CD4-positive, alpha-beta T cell (primary cell): ENCODE results near the gene ANKH. TPM values are rescaled to one million over a fixed set of nuclear protein-coding genes. Genes with fewer than 3 reads are reported as not detected.
A peak's percentile ranks its signal among the peaks of the same experiment; 100 is the strongest.

Experiments used
- ATAC-seq: fragments of 200-7000 bp; cut with Tn5 transposase; one replicate; pipeline ENCODE4 v1.10.0; 2022; ENCODE audit warnings: mild to moderate bottlenecking; ENCODE audit not compliant: poor library complexity
- CTCF ChIA-PET: fragments of 350-600 bp; sonication (Branson Sonifier 250); formaldehyde crosslinking; loops from one replicate; lab custom pipeline; 2021; ENCODE audit warnings: antibody characterized with exemption, inconsistent platforms; lab: Charles Lee
- POLR2A ChIA-PET: fragments of 350-600 bp; sonication (Branson Sonifier 250); formaldehyde crosslinking; loops from one replicate; lab custom pipeline; 2021; ENCODE audit warnings: antibody characterized with exemption, inconsistent platforms; lab: Charles Lee
- DNase-seq, 14 experiments: peaks; one replicate each; pipeline ENCODE4 v3.0.0-alpha.2; 2013 to 2020; ENCODE audit warnings: mixed read lengths in 2 of 14
- H3K27ac ChIP-seq, 2 donors: one replicate each; pipeline versions ENCODE4 v1.5.1 to v1.7.0; 2013; ENCODE audit warnings: low read length in 2 of 2, low read depth in 1 of 2, mild to moderate bottlenecking in 1 of 2
- H3K27me3 ChIP-seq, 2 experiments: 1 replicate in 1 of 2; 2 replicates in 1 of 2; pipeline versions ENCODE4 v1.6.1 to v1.7.0; 2013; ENCODE audit warnings: low read length in 2 of 2, control low read depth in 1 of 2, mild to moderate bottlenecking in 1 of 2, moderate library complexity in 1 of 2; ENCODE audit not compliant: insufficient read depth in 2 of 2, control insufficient read depth in 1 of 2
- H3K36me3 ChIP-seq: one replicate; pipeline ENCODE4 v1.6.1; 2013; ENCODE audit warnings: low read length, control low read depth; ENCODE audit not compliant: insufficient read depth
- H3K4me1 ChIP-seq: one replicate; pipeline ENCODE4 v1.6.1; 2013; ENCODE audit warnings: low read length, control low read depth; ENCODE audit not compliant: insufficient read depth
- H3K4me3 ChIP-seq: one replicate; pipeline ENCODE4 v1.5.1; 2013; ENCODE audit warnings: mild to moderate bottlenecking, low read length, moderate library complexity
- H3K9me3 ChIP-seq, 2 experiments: 1 replicate in 1 of 2; 2 replicates in 1 of 2; pipeline versions ENCODE4 v1.6.1 to v1.7.0; 2013; ENCODE audit warnings: low read length in 2 of 2, mild to moderate bottlenecking in 2 of 2, control low read depth in 1 of 2, moderate library complexity in 1 of 2; ENCODE audit not compliant: control insufficient read depth in 1 of 2, insufficient read depth in 1 of 2
- H3K27ac Mint-ChIP-seq: one replicate; pipeline ENCODE4 v1.8.0; 2020; ENCODE audit warnings: mixed read lengths
- H3K27me3 Mint-ChIP-seq: one replicate; pipeline ENCODE4 v1.8.0; 2021; ENCODE audit warnings: mixed read lengths
- H3K36me3 Mint-ChIP-seq: one replicate; pipeline ENCODE4 v1.8.0; 2021; ENCODE audit warnings: low read depth, mixed read lengths
- H3K4me1 Mint-ChIP-seq: one replicate; pipeline ENCODE4 v1.8.0; 2021; ENCODE audit warnings: low read depth, mixed read lengths
- H3K4me3 Mint-ChIP-seq: one replicate; pipeline ENCODE4 v1.8.0; 2020; ENCODE audit warnings: mild to moderate bottlenecking, mixed read lengths
- H3K9me3 Mint-ChIP-seq: one replicate; pipeline ENCODE4 v1.8.0; 2020; ENCODE audit warnings: mixed read lengths
- intact Hi-C, 2 experiments: fragments of 100-400 bp; cut with DNase I in 1 of 2; cut with micrococcal nuclease in 1 of 2; formaldehyde crosslinking; loops; one replicate each; pipeline versions ENCODE4 v1.15.1 to v1.9.0; 2023 to 2025; cut with DNase I, micrococcal nuclease
- total RNA-seq, 174 experiments: library from RNA in 2 of 174; stranded (reverse) in 2 of 174; gene quantifications; one replicate each; pipeline ENCODE4 v1.2.3 and lab custom pipeline; 2021 to 2026
- TF ChIP-seq, protein P1 (sequence below): fragments of 200-600 bp; IDR thresholded peaks from one replicate; pipeline ENCODE4 v1.8.0; 2022; ENCODE audit warnings: antibody characterized with exemption, mild to moderate bottlenecking

Gene ANKH
- total RNA-seq, 2 experiments from 2014 or later, result 69.5 to 72.3 TPM

DNA sequence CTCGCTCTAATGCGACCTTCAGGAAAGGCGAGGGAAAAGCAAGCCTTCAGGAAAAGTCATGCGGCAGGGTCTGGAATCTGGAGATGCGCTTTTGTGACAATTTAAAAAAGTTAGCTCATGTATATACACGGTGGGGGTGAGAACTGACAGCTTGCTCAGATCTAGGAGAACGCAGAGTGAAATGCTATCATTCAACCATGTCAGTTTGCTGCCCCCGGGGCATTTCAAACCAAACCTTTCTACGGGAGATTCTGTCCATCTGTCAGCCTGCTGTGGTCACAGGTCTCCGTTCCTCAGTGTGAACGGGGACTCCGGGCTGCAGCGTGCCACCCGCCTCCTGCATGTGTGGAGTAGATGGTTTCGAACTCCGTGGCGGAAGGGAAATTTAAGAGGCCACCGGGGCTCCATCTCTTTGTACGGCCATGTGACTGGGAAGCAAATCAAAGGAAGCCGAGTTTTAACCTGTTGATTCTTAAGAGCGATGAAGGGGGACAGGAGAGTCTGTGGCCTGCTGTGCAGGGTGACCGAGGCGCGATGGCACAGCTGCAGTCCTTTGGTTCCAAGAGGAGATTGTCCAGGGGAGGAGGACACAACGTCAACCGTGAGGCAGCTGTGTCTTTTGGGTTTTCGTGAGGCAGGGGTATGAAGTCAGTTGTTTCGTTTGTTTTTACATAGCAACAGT is 161.1 kb downstream of the ANKH start:
- Histone ChIP-seq H3K27ac (peak overlapping the region in 1 of 2 donors; percentile 17), H3K4me1 (peaks cover 39% of the 10 kb centered on the region), H3K4me3 (no peak overlapping the region), H3K9me3 (no peaks in the 10 kb centered on the region), H3K36me3 (peaks cover 67% of the 10 kb centered on the region), H3K27me3 (no peaks in the 10 kb centered on the region)
- Mint-ChIP-seq H3K36me3 (peaks cover 85% of the 10 kb centered on the region), H3K4me1 (peaks cover 61% of the 10 kb centered on the region), H3K27me3 (no peaks in the 10 kb centered on the region), H3K4me3 (no peak overlapping the region), H3K27ac (peak overlapping the region; percentile 96), H3K9me3 (no peaks in the 10 kb centered on the region)
- POLR2A ChIA-PET, result interaction anchor here (0.6 kb wide), 1 partner anchor 12 kb away, joined by 3 read pairs; no protein-coding TSS in a partner anchor
- DNase-seq (no peak), ATAC-seq (no peak)
- TF ChIP-seq, protein P1, sequence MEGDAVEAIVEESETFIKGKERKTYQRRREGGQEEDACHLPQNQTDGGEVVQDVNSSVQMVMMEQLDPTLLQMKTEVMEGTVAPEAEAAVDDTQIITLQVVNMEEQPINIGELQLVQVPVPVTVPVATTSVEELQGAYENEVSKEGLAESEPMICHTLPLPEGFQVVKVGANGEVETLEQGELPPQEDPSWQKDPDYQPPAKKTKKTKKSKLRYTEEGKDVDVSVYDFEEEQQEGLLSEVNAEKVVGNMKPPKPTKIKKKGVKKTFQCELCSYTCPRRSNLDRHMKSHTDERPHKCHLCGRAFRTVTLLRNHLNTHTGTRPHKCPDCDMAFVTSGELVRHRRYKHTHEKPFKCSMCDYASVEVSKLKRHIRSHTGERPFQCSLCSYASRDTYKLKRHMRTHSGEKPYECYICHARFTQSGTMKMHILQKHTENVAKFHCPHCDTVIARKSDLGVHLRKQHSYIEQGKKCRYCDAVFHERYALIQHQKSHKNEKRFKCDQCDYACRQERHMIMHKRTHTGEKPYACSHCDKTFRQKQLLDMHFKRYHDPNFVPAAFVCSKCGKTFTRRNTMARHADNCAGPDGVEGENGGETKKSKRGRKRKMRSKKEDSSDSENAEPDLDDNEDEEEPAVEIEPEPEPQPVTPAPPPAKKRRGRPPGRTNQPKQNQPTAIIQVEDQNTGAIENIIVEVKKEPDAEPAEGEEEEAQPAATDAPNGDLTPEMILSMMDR, result no peak
- intact Hi-C loops, result no loop called here
- CTCF ChIA-PET, result no interaction called here

DNA sequence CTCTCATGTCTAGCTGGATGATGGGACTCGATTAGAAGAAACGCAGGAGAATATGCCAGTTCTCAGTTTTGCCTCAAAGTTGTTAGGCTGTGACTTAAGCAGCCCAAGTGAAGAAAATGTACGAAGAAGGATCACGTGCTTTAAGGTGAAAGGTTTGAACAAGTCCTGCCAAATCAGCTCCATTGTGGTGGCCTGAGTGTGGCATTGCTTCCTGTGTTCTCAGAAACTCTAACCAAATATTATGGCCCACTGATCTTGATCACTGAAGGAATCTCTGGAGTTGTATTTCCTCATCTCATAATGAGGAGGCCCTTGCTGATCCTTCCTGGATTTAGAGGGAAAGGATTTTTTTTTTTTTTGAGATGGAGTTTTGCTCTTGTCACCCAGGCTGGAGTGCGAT is 163.0 kb downstream of the ANKH start:
- Mint-ChIP-seq H3K36me3 (peaks cover 74% of the 10 kb centered on the region), H3K27ac (peak overlapping the region; percentile 96), H3K4me1 (peaks cover 80% of the 10 kb centered on the region), H3K27me3 (no peaks in the 10 kb centered on the region), H3K4me3 (peak overlapping the region; percentile 14), H3K9me3 (no peaks in the 10 kb centered on the region)
- ChIA-PET CTCF (interaction anchor here (1.0 to 4.8 kb wide), 4 partner anchors 14 to 238 kb away, joined by 3 to 28 read pairs (median 8); no protein-coding TSS in a partner anchor), POLR2A (interaction anchor here (1.2 to 4.9 kb wide), 7 partner anchors 13 to 163 kb away, joined by 3 to 35 read pairs (median 7); partner anchors contain the start of genes ANKH and OTULINL)
- ATAC-seq, result no peak
- intact Hi-C loops, result loop anchor here in 1 of 2 experiments (5.0 kb wide), 2 partner anchors 41 to 164 kb away; partner anchors contain the start of gene ANKH
- no peaks in the 10 kb centered on the region for H3K9me3 ChIP-seq
- peaks cover 52% of the 10 kb centered on the region for H3K36me3 ChIP-seq
- H3K4me3 ChIP-seq, result no peak overlapping the region
- no peak for DNase-seq
- TF ChIP-seq, protein P1, result no peak
- no peaks in the 10 kb centered on the region for H3K27me3 ChIP-seq
- H3K27ac ChIP-seq, result peak overlapping the region; percentile 85 to 87
- H3K4me1 ChIP-seq, result peaks cover 55% of the 10 kb centered on the region

DNA sequence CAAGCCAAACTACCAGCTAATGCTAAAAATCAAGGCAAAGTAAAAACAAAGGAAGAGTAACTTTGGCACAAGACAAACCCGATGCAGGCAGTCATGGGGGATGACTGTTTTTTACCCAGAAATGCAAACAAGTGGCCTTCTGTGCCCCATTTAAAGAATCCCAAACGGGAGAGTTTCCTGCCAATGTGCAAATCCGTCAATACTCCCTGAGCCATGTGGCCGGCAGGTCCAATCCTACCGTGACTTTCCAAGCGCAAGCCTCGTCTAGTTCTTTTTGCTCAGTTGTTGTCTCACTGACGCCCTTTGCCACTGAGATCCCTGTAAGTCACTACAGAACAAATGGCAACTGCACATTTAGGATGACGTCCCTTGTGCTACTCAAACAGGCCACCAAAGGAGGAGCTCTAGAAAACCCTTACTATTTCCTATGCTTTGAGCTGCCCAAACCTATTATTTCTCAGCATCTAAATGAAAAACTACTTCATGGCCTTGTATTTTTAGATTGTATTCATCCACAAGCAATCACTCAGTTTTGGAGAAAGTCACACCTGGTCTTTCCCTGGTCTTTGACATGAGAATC is 163.7 kb downstream of the ANKH start:
- H3K4me3 ChIP-seq, result no peak overlapping the region
- ATAC-seq (peak; percentile 18), DNase-seq (peak in 4 of 14 experiments; percentile 20 to 51 (median 38))
- Mint-ChIP-seq H3K9me3 (no peaks in the 10 kb centered on the region), H3K4me3 (peak overlapping the region; percentile 57), H3K27ac (peak overlapping the region; percentile 96), H3K27me3 (no peaks in the 10 kb centered on the region), H3K4me1 (peaks cover 87% of the 10 kb centered on the region), H3K36me3 (peaks cover 76% of the 10 kb centered on the region)
- peak overlapping the region; percentile 85 to 87 for H3K27ac ChIP-seq
- ChIA-PET CTCF (interaction anchor here (1.0 to 4.8 kb wide), 6 partner anchors 19 to 238 kb away, joined by 5 to 28 read pairs (median 8); no protein-coding TSS in a partner anchor), POLR2A (interaction anchor here (0.9 to 4.9 kb wide), 10 partner anchors 12 to 285 kb away, joined by 3 to 35 read pairs (median 6); partner anchors contain the start of gene ANKH)
- H3K9me3 ChIP-seq, result no peaks in the 10 kb centered on the region
- TF ChIP-seq, protein P1, result no peak
- peaks cover 46% of the 10 kb centered on the region for H3K36me3 ChIP-seq
- peaks cover 60% of the 10 kb centered on the region for H3K4me1 ChIP-seq
- intact Hi-C loops, result loop anchor here in 1 of 2 experiments (2.0 to 5.0 kb wide), 3 partner anchors 41 to 285 kb away; partner anchors contain the start of gene ANKH
- no peaks in the 10 kb centered on the region for H3K27me3 ChIP-seq
